ENCODE results near the gene CNIH2.

CNIH2 gene

GRCh38 chr11:66292543-66293332 lies 14.8 kb downstream of the CNIH2 start:
- in situ Hi-C loops (cut with MboI; ENCODE audit: low pct_unique_long_range_greater_than_20kb, low sequenced_read_pairs, unreplicated experiment) = no loop called here
- DNase-seq (ENCODE audit: low spot score) = no peak
- no peak for TF ChIP-seq CTCF (IDR thresholded peaks at IDR 0.05; ENCODE audit: extremely low read depth, insufficient read depth, missing control alignments)

GRCh38 chr11:66293352-66293751 lies 15.4 kb downstream of the CNIH2 start:
- DNase-seq (ENCODE audit: low spot score) = no peak
- in situ Hi-C loops (cut with MboI; ENCODE audit: low pct_unique_long_range_greater_than_20kb, low sequenced_read_pairs, unreplicated experiment) = no loop called here
- TF ChIP-seq CTCF (IDR thresholded peaks at IDR 0.05; ENCODE audit: extremely low read depth, insufficient read depth, missing control alignments) = no peak

GRCh38 chr11:66293777-66294625 lies 16.0 kb downstream of the CNIH2 start:
- in situ Hi-C loops (cut with MboI; ENCODE audit: low pct_unique_long_range_greater_than_20kb, low sequenced_read_pairs, unreplicated experiment) = no loop called here
- TF ChIP-seq CTCF (IDR thresholded peaks at IDR 0.05; ENCODE audit: extremely low read depth, insufficient read depth, missing control alignments) = no peak

GRCh38 chr11:66294626-66295620 lies 16.9 kb downstream of the CNIH2 start:
- in situ Hi-C loops (cut with MboI; ENCODE audit: low pct_unique_long_range_greater_than_20kb, low sequenced_read_pairs, unreplicated experiment) = no loop called here
- no peak for DNase-seq (ENCODE audit: low spot score)
- no peak for TF ChIP-seq CTCF (IDR thresholded peaks at IDR 0.05; ENCODE audit: extremely low read depth, insufficient read depth, missing control alignments)

More at GRCh38 chr11:66293777-66294625, 16.0 kb downstream of the CNIH2 start:
- no peak for DNase-seq (ENCODE audit: low spot score)

GRCh38 chr11:66297610-66298009 lies 19.6 kb downstream of the CNIH2 start:
- TF ChIP-seq CTCF (IDR thresholded peaks at IDR 0.05; ENCODE audit: extremely low read depth, insufficient read depth, missing control alignments) = no peak
- DNase-seq (ENCODE audit: low spot score) = no peak
- in situ Hi-C loops (cut with MboI; ENCODE audit: low pct_unique_long_range_greater_than_20kb, low sequenced_read_pairs, unreplicated experiment) = no loop called here

GRCh38 chr11:66299186-66299585 lies 21.2 kb downstream of the CNIH2 start:
- TF ChIP-seq CTCF (IDR thresholded peaks at IDR 0.05; ENCODE audit: extremely low read depth, insufficient read depth, missing control alignments) = no peak
- in situ Hi-C loops (cut with MboI; ENCODE audit: low pct_unique_long_range_greater_than_20kb, low sequenced_read_pairs, unreplicated experiment) = no loop called here
- no peak for DNase-seq (ENCODE audit: low spot score)
